B cell (primary cell): ENCODE data around the gene SERTAD3. TPM values are rescaled to one million over a fixed set of nuclear protein-coding genes. Genes with fewer than 3 reads are reported as not detected.
"Not testable (repeated sequence)": the region's sequence is repeated elsewhere in the genome, so short reads cannot be mapped to it uniquely, and the experiment has no call there.

Source experiments
- ATAC-seq: fragments of 200-7000 bp; cut with Tn5 transposase; one replicate; pipeline ENCODE4 v1.10.0; 2021; ENCODE audit warnings: low read depth, mild to moderate bottlenecking, moderate number of reproducible peaks, moderate library complexity
- CTCF ChIA-PET: fragments of 350-600 bp; sonication (Branson Sonifier 250); formaldehyde crosslinking; loops from one replicate; lab custom pipeline; 2021; ENCODE audit warnings: antibody characterized with exemption, inconsistent platforms; lab: Charles Lee
- POLR2A ChIA-PET: fragments of 350-600 bp; sonication (Branson Sonifier 250); formaldehyde crosslinking; loops from one replicate; lab custom pipeline; 2021; ENCODE audit warnings: antibody characterized with exemption; lab: Charles Lee
- DNase-seq: peaks from one replicate; pipeline ENCODE4 v3.0.0; 2013
- H2AFZ ChIP-seq: 2 replicates; pipeline ENCODE4 v1.6.1; 2012; ENCODE audit warnings: mild to moderate bottlenecking, low read depth, low read length; ENCODE audit not compliant: insufficient read depth, poor library complexity, severe bottlenecking
- H3K27ac ChIP-seq, 2 donors: 1 replicate in 1 of 2; 2 replicates in 1 of 2; pipeline ENCODE4 v1.5.1; 2012 to 2013; ENCODE audit warnings: low read length in 2 of 2, mild to moderate bottlenecking in 2 of 2, moderate library complexity in 1 of 2
- H3K27me3 ChIP-seq, 4 experiments: fragments of 200-600 bp in 1 of 4; sonication (generic) in 1 of 4; replicated peaks in 1 of 4; 1 replicate in 2 of 4; 2 replicates in 2 of 4; pipeline versions ENCODE4 v1.6.1 to v1.7.0; 2013 to 2016; ENCODE audit warnings: low read length in 3 of 4, mild to moderate bottlenecking in 2 of 4, mixed read lengths in 1 of 4, moderate library complexity in 1 of 4; ENCODE audit not compliant: insufficient read depth in 4 of 4, control insufficient read depth in 3 of 4; ENCODE audit errors: control extremely low read depth in 1 of 4
- H3K36me3 ChIP-seq, 2 experiments: replicated peaks in 1 of 2; 1 replicate in 1 of 2; 2 replicates in 1 of 2; pipeline versions ENCODE4 v1.6.1 to v1.7.1; 2013; ENCODE audit warnings: low read length in 1 of 2; ENCODE audit not compliant: insufficient read depth in 2 of 2, control insufficient read depth in 1 of 2; ENCODE audit errors: control extremely low read depth in 1 of 2, extremely low read depth in 1 of 2
- H3K4me1 ChIP-seq, 2 donors: fragments of 200-600 bp in 1 of 2; sonication (generic) in 1 of 2; 1 replicate in 1 of 2; 2 replicates in 1 of 2; pipeline versions ENCODE4 v1.5.1 to v1.6.1; 2013 to 2017; ENCODE audit warnings: low read length in 2 of 2; ENCODE audit not compliant: control insufficient read depth in 2 of 2, insufficient read depth in 2 of 2
- H3K4me2 ChIP-seq: replicated peaks from 2 replicates; pipeline ENCODE3; 2012; ENCODE audit warnings: mild to moderate bottlenecking, low read depth, low read length; ENCODE audit not compliant: poor library complexity, severe bottlenecking
- H3K4me3 ChIP-seq, 5 experiments: fragments of 200-600 bp in 1 of 5; sonication (generic) in 1 of 5; 1 replicate in 3 of 5; 2 replicates in 2 of 5; pipeline versions ENCODE4 v1.5.1 to v1.7.0; 2011 to 2016; ENCODE audit warnings: low read length in 4 of 5, mild to moderate bottlenecking in 4 of 5, low read depth in 2 of 5, control low read depth in 1 of 5, moderate library complexity in 1 of 5; ENCODE audit not compliant: insufficient read depth in 1 of 5; ENCODE audit errors: control extremely low read depth in 1 of 5, extremely low read depth in 1 of 5
- H3K79me2 ChIP-seq: fragments of 200-600 bp; sonication (generic); one replicate; pipeline ENCODE4 v1.6.0; 2016; ENCODE audit warnings: low read length; ENCODE audit not compliant: control insufficient read depth, insufficient read depth
- H3K9ac ChIP-seq: fragments of 200-600 bp; sonication (generic); 2 replicates; pipeline ENCODE4 v1.6.1; 2017; ENCODE audit warnings: mild to moderate bottlenecking, low read length, moderate library complexity
- H3K9me3 ChIP-seq, 3 donors: one replicate each; pipeline versions ENCODE4 v1.6.1 to v1.7.1; 2013; ENCODE audit warnings: low read length in 2 of 3; ENCODE audit not compliant: control insufficient read depth in 2 of 3, insufficient read depth in 1 of 3; ENCODE audit errors: control extremely low read depth in 1 of 3
- H4K20me1 ChIP-seq: 2 replicates; pipeline ENCODE4 v1.6.0; 2012; ENCODE audit warnings: mild to moderate bottlenecking, low read length; ENCODE audit not compliant: insufficient read depth, control insufficient read depth, poor library complexity, severe bottlenecking
- H3K27ac Mint-ChIP-seq: one replicate; pipeline ENCODE4 v1.8.0; 2021; ENCODE audit warnings: mixed read lengths
- H3K27me3 Mint-ChIP-seq: one replicate; pipeline ENCODE4 v1.8.0; 2021; ENCODE audit warnings: mixed read lengths
- H3K4me1 Mint-ChIP-seq: one replicate; pipeline ENCODE4 v1.8.0; 2021; ENCODE audit warnings: mixed read lengths
- H3K4me3 Mint-ChIP-seq: one replicate; pipeline ENCODE4 v1.8.0; 2021; ENCODE audit warnings: mixed read lengths
- H3K9me3 Mint-ChIP-seq: one replicate; pipeline ENCODE4 v1.8.0; 2022; ENCODE audit warnings: mixed read lengths; ENCODE audit not compliant: insufficient read depth
- EZH2 ChIP-seq: IDR thresholded peaks from 2 replicates; pipeline ENCODE4 v1.6.1; 2012; ENCODE audit warnings: borderline replicate concordance, low read depth, mild to moderate bottlenecking, moderate library complexity, low read length; ENCODE audit not compliant: insufficient read depth, poor library complexity, severe bottlenecking
- WGBS: methylation state at CpG from one replicate; pipeline ENCODE4 v1.1.5; 2013; ENCODE audit warnings: missing lambda C conversion rate; ENCODE audit not compliant: insufficient coverage; 5-methylcytosine and 5-hydroxymethylcytosine counted together
- intact Hi-C: fragments of 100-400 bp; cut with micrococcal nuclease; formaldehyde crosslinking; loops from one replicate; pipeline ENCODE4 v1.10.0; 2022
- polyA plus RNA-seq: library from polyadenylated mRNA; depleted of rRNA; stranded (reverse); fragments of >200 nt; gene quantifications from 2 replicates; pipeline ENCODE4 v1.2.3, GENCODE V29; 2012
- total RNA-seq, 2 donors: library from RNA; stranded (reverse); fragments of 120-200 nt in 1 of 2; gene quantifications; 1 replicate in 1 of 2; 2 replicates in 1 of 2; pipeline versions ENCODE4 v1.2.3 to v1.2.4, GENCODE V29; 2013 to 2022
- TF ChIP-seq, protein P1 (sequence below): fragments of 200-600 bp; IDR thresholded peaks from one replicate; pipeline ENCODE4 v1.8.0; 2022; ENCODE audit warnings: antibody characterized with exemption, mild to moderate bottlenecking

SERTAD3 gene
- total and polyA plus RNA-seq, 2 donors (not counting 1 experiment from before 2014, with no cell fraction given) = 41.6 to 43.9 TPM

DNA sequence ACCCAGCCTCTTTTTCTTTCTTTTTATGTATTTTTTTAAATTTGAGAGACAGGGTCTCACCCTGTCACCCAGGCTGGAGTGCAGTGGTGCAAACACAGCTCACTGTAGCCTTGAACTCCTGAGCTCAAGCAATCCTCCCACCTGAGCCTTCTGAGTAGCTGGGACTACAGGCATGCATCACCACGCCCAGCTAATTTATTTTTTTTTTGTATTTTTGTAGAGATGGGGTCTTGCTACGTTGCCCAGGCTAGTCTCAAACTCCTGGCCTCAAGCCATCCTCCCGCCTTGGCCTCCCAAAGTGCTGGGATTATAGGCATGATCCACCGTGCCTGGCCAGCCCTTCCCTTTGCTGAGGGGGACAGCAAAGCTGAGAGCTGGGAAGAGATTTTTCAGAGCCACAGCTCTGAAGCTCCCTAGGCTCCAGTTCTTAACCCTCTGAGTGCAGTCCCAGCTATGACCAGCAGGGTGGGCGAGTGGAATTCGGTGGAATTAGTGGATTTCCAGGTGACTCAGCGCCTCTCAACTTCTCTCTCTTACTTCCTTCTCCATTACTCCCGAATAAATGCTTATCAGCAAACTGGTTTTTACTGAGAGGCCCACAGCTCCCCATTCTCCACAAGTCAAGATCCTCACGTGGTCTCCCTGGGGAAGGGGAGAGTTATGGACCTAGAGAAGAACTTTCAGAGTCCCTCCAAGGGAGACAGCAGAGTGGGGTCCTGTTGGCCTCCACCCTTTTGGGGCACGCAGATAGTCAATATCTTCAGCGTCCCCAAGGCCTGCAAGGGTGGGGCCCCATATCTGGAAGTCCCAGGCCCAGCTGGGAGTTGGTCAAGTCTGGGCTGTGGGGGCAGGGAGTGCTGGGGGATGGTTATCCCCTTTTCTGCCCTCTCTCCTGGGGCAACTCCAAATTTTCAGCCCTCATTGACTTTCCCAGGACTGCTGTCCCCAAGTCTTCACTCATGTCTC, 20.2 kb upstream of the SERTAD3 start:
- TF ChIP-seq EZH2 = no peak
- TF ChIP-seq, protein P1, sequence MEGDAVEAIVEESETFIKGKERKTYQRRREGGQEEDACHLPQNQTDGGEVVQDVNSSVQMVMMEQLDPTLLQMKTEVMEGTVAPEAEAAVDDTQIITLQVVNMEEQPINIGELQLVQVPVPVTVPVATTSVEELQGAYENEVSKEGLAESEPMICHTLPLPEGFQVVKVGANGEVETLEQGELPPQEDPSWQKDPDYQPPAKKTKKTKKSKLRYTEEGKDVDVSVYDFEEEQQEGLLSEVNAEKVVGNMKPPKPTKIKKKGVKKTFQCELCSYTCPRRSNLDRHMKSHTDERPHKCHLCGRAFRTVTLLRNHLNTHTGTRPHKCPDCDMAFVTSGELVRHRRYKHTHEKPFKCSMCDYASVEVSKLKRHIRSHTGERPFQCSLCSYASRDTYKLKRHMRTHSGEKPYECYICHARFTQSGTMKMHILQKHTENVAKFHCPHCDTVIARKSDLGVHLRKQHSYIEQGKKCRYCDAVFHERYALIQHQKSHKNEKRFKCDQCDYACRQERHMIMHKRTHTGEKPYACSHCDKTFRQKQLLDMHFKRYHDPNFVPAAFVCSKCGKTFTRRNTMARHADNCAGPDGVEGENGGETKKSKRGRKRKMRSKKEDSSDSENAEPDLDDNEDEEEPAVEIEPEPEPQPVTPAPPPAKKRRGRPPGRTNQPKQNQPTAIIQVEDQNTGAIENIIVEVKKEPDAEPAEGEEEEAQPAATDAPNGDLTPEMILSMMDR = peak; percentile 72
- Histone ChIP-seq H3K36me3 (no peaks in the 10 kb centered on the region), H3K4me1 (peaks cover 30 to 44% of the 10 kb centered on the region in 2 donors), H3K4me3 (peak overlapping the region in 1 of 5 experiments; percentile 61), H3K79me2 (no peaks in the 10 kb centered on the region), H3K27me3 (peaks cover 0 to 23% (median 3%) of the 10 kb centered on the region in 4 experiments), H4K20me1 (no peaks in the 10 kb centered on the region), H3K9ac (no peak overlapping the region), H2AFZ (no peak overlapping the region), H3K27ac (no peak overlapping the region), H3K9me3 (peaks cover 0 to 14% (median 0%) of the 10 kb centered on the region in 3 donors), H3K4me2 (peak overlapping the region; percentile 80)
- intact Hi-C loops = loop anchor here (1.0 to 5.0 kb wide), 9 partner anchors 20 to 798 kb away; partner anchors contain the start of genes AKT2, HNRNPUL1, SERTAD3 and ZNF546
- ATAC-seq (no peak), DNase-seq (peak; percentile 72)
- H3K4me3 Mint-ChIP-seq = peak overlapping the region; percentile 87
- POLR2A ChIA-PET = interaction anchor here (0.7 to 2.2 kb wide), 3 partner anchors 21 to 47 kb away, joined by 4 to 12 read pairs (median 4); partner anchors contain the start of genes SERTAD1 and SERTAD3
- WGBS = 60% methylated on average over 4 of the region's 11 CpGs
- H3K27ac Mint-ChIP-seq = peak overlapping the region; percentile 46
- H3K27me3 Mint-ChIP-seq = peaks cover 12% of the 10 kb centered on the region
- CTCF ChIA-PET = interaction anchor here (0.8 to 6.7 kb wide), 13 partner anchors 9 to 170 kb away, joined by 3 to 86 read pairs (median 4); partner anchors contain the start of gene SERTAD1
- H3K9me3 Mint-ChIP-seq = no peaks in the 10 kb centered on the region
- H3K4me1 Mint-ChIP-seq = peaks cover 44% of the 10 kb centered on the region

DNA sequence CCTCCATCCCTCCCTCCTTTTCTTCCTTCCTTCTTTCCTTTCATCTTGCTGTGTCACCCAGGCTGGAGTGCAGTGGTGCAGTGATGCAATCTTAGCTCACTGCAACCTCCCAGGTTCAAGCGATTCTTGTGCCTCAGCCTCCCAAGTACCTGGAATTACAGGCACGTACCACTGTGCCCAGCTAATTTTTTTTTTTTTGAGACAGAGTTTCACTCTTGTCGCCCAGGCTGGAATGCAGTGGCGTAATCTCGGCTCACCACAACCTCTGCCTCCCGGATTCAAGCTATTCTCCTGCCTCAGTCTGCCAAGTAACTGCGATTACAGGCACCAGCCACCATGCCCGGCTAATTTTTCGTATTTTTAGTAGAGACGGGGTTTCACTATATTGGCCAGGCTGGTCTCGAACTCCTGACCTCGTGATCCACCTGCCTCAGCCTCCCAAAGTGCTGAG, 19.5 kb upstream of the SERTAD3 start:
- H3K79me2 ChIP-seq, H3K4me3 Mint-ChIP-seq, H4K20me1 ChIP-seq, H3K4me3 ChIP-seq, H3K36me3 ChIP-seq, H3K9ac ChIP-seq, H3K27ac ChIP-seq, H3K9me3 Mint-ChIP-seq, H3K27ac Mint-ChIP-seq, H3K4me2 ChIP-seq, ATAC-seq, H2AFZ ChIP-seq, POLR2A ChIA-PET, DNase-seq: not testable (repeated sequence)
- intact Hi-C loops = loop anchor here (2.0 kb wide), 1 partner anchor 149 kb away; no protein-coding TSS in a partner anchor
- peaks cover 0 to 18% (median 3%) of the 10 kb centered on the region in 4 experiments for H3K27me3 ChIP-seq
- H3K4me1 ChIP-seq = peaks cover 30 to 44% of the 10 kb centered on the region in 2 donors
- Mint-ChIP-seq H3K27me3 (peaks cover 12% of the 10 kb centered on the region), H3K4me1 (peaks cover 44% of the 10 kb centered on the region)
- peaks cover 0 to 14% (median 0%) of the 10 kb centered on the region in 3 donors for H3K9me3 ChIP-seq
- whole genome bisulfite sequencing = 82% methylated on average over 10 of the region's 12 CpGs
- CTCF ChIA-PET = interaction anchor here (0.8 to 6.7 kb wide), 11 partner anchors 8 to 171 kb away, joined by 3 to 86 read pairs (median 5); partner anchors contain the start of gene SERTAD1
